Measurements from ENCODE around the gene ARL3. TPM values are rescaled to one million over a fixed set of nuclear protein-coding genes. Genes with fewer than 3 reads are reported as not detected.
"Not testable (repeated sequence)": the region's sequence is repeated elsewhere in the genome, so short reads cannot be mapped to it uniquely, and the experiment has no call there.

Gene ARL3
- 7.2 TPM for total RNA-seq (ENCODE audit: insufficient read depth, low replicate concordance)

GRCh38 chr10:102713814-102714620 lies at the start of gene ARL3:
ARL3 (minus strand) TSS chr10:102714397; CDS start chr10:102714275, 122 bp downstream.
- DNase-seq (ENCODE audit: low spot score) = peak; percentile 100

GRCh38 chr10:102763037-102763607 lies 48.9 kb upstream of the ARL3 start:
- no peak for DNase-seq (ENCODE audit: low spot score)

GRCh38 chr10:102762401-102763015 lies 48.3 kb upstream of the ARL3 start:
- no peak for DNase-seq (ENCODE audit: low spot score)

- DNase-seq (ENCODE audit: low spot score) = no peak
These were observed 47.8 kb upstream of the ARL3 start for GRCh38 chr10:102761981-102762380.

- no peak for DNase-seq (ENCODE audit: low spot score)
These were observed 45.5 kb upstream of the ARL3 start for GRCh38 chr10:102759497-102760210.

GRCh38 chr10:102758933-102759262 lies 44.7 kb upstream of the ARL3 start:
- not testable (repeated sequence) for DNase-seq (ENCODE audit: low spot score)

GRCh38 chr10:102758240-102758932 lies 44.2 kb upstream of the ARL3 start:
- no peak for DNase-seq (ENCODE audit: low spot score)

- DNase-seq (ENCODE audit: low spot score) = no peak
These were observed 43.1 kb upstream of the ARL3 start for GRCh38 chr10:102757323-102757722.

GRCh38 chr10:102753718-102754117 lies 39.5 kb upstream of the ARL3 start:
- DNase-seq (ENCODE audit: low spot score) = no peak

- peak; percentile 94 for DNase-seq (ENCODE audit: low spot score)
These were observed 38.9 kb upstream of the ARL3 start for GRCh38 chr10:102752934-102753664.

- DNase-seq (ENCODE audit: low spot score) = no peak
These were observed 38.2 kb upstream of the ARL3 start for GRCh38 chr10:102752266-102752930.

GRCh38 chr10:102745157-102745556 lies 31.0 kb upstream of the ARL3 start:
- no peak for DNase-seq (ENCODE audit: low spot score)

GRCh38 chr10:102744374-102745051 lies 30.3 kb upstream of the ARL3 start:
- DNase-seq (ENCODE audit: low spot score) = no peak

GRCh38 chr10:102743588-102744373 lies 29.6 kb upstream of the ARL3 start, which contains the start of gene WBP1L:
WBP1L (plus strand) TSS chr10:102743948; CDS start chr10:102744054, 106 bp downstream.
- DNase-seq (ENCODE audit: low spot score) = peak; percentile 100

GRCh38 chr10:102743078-102743587 lies 28.9 kb upstream of the ARL3 start:
- DNase-seq (ENCODE audit: low spot score) = no peak

GRCh38 chr10:102742313-102742712 lies 28.1 kb upstream of the ARL3 start:
- DNase-seq (ENCODE audit: low spot score) = not testable (repeated sequence)

- no peak for DNase-seq (ENCODE audit: low spot score)
These were observed 27.6 kb upstream of the ARL3 start for GRCh38 chr10:102741726-102742237.

- DNase-seq (ENCODE audit: low spot score) = no peak
These were observed 26.0 kb upstream of the ARL3 start for GRCh38 chr10:102740229-102740628.

All from umbilical cord (tissue), 2 donors.